GM13977 (cell line): ENCODE measurements around the gene ELOVL5.

Experiments
- DNase-seq: peaks from one replicate; pipeline ENCODE4 v3.0.0; 2012; ENCODE audit warnings: low spot score
- CTCF ChIP-seq: IDR thresholded peaks from 2 replicates; pipeline ENCODE4 v1.5.1; 2012; ENCODE audit warnings: mild to moderate bottlenecking, control low read depth; ENCODE audit not compliant: insufficient read depth; ENCODE audit errors: extremely low read depth, missing control alignments
- in situ Hi-C: fragments of 300-500 bp; cut with MboI; formaldehyde crosslinking; loops from one replicate; pipeline ENCODE4 v1.12.0; 2022; ENCODE audit warnings: low sequenced_read_pairs, low pct_unique_long_range_greater_than_20kb, mixed read lengths, inconsistent platforms; ENCODE audit not compliant: unreplicated experiment

Gene ELOVL5

GRCh38 chr6:53340536-53340935, 8.2 kb downstream of the ELOVL5 start:
- in situ Hi-C loops, result no loop called here
- DNase-seq, result no peak
- TF ChIP-seq CTCF, result no peak

GRCh38 chr6:53339424-53339823, 9.3 kb downstream of the ELOVL5 start:
- no peak for TF ChIP-seq CTCF
- no peak for DNase-seq
- in situ Hi-C loops, result no loop called here

GRCh38 chr6:53338304-53338703, 10.4 kb downstream of the ELOVL5 start:
- TF ChIP-seq CTCF, result no peak
- in situ Hi-C loops, result no loop called here

GRCh38 chr6:53336070-53336469, 12.7 kb downstream of the ELOVL5 start:
- no peak for DNase-seq
- TF ChIP-seq CTCF, result no peak
- in situ Hi-C loops, result no loop called here

More at GRCh38 chr6:53338304-53338703, 10.4 kb downstream of the ELOVL5 start:
- no peak for DNase-seq

GRCh38 chr6:53335224-53335994, 13.3 kb downstream of the ELOVL5 start:
- no peak for TF ChIP-seq CTCF
- in situ Hi-C loops, result no loop called here
- DNase-seq, result peak; percentile 48

- DNase-seq, result no peak
- in situ Hi-C loops, result no loop called here
- TF ChIP-seq CTCF, result no peak
Measured at GRCh38 chr6:53333439-53334408, 15.0 kb downstream of the ELOVL5 start.
